ENCODE results near the gene SLC4A5.

DNA sequence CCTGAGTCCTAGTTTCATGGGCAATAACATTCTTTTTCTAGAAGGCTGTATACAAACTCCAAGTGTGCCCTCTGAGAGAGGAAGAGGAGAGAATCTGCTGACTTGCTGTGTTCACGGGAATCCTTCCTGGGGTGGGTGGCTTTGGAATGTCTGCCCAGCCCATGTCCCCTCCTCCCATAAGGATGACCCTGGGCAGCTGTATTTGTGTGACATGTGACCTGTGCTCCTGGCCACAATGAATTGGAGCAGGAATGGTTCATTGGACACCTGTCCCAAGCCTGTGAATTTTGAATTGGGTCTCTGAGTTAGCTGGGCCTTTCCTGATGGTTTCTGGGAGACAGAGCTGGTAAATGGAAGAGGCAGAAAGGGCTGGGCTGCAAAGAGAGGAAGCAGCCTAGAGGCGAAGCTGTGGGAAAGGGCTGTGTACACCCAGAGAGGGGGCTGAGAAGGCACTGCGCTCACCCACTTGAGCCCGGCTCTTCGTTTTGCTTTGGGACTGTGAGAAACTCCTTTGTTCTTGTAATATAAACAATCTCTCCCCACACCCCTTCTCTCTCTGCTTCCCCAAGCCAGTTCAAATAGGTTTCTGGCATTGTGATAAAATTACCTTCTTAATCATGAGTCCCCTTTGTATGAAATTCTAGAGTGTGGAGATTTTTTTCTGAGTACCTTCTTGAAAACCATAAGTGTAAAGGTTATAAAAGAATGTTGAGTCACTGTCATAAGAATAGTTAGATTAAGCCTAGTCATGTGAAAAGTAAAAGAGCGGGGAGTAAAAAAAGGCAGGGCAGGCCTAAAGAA, 49.8 kb downstream of the SLC4A5 start:
- TF ChIP-seq EP300 (IDR thresholded peaks at IDR 0.05; ENCODE audit: borderline replicate concordance) = no peak
- TF ChIP-seq, protein P1, sequence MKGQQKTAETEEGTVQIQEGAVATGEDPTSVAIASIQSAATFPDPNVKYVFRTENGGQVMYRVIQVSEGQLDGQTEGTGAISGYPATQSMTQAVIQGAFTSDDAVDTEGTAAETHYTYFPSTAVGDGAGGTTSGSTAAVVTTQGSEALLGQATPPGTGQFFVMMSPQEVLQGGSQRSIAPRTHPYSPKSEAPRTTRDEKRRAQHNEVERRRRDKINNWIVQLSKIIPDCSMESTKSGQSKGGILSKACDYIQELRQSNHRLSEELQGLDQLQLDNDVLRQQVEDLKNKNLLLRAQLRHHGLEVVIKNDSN (IDR thresholded peaks at IDR 0.05) = no peak
